ENCODE measurements around the gene FBN2.
"Not testable (repeated sequence)": the region's sequence is repeated elsewhere in the genome, so short reads cannot be mapped to it uniquely, and the experiment has no call there.

FBN2 gene

DNA sequence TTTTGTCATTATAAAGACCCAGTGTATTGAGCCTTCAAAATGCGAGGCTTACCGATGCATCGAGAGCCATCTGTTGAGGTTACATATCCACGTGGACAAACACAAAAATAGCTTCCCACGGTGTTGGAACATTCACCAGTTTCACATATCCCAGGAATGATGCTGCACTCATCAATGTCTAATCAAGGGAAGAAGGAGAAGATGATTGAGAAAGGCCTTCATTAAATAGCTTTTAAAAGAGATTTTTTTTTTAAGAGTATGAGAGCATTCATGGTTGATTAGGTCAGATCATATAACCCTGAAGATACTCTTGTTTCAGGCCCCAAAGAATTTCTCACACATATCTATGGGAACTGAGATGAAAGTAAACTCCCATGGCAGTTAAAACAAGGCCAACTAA is 129.4 kb downstream of the FBN2 start:
- H3K27ac ChIP-seq, result no peak overlapping the region

GRCh38 chr5:128407944-128408343 is 130.1 kb downstream of the FBN2 start:
- no peak for TF ChIP-seq ZFX (IDR thresholded peaks at IDR 0.05)
- TF ChIP-seq, protein P1, sequence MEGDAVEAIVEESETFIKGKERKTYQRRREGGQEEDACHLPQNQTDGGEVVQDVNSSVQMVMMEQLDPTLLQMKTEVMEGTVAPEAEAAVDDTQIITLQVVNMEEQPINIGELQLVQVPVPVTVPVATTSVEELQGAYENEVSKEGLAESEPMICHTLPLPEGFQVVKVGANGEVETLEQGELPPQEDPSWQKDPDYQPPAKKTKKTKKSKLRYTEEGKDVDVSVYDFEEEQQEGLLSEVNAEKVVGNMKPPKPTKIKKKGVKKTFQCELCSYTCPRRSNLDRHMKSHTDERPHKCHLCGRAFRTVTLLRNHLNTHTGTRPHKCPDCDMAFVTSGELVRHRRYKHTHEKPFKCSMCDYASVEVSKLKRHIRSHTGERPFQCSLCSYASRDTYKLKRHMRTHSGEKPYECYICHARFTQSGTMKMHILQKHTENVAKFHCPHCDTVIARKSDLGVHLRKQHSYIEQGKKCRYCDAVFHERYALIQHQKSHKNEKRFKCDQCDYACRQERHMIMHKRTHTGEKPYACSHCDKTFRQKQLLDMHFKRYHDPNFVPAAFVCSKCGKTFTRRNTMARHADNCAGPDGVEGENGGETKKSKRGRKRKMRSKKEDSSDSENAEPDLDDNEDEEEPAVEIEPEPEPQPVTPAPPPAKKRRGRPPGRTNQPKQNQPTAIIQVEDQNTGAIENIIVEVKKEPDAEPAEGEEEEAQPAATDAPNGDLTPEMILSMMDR (conservative IDR thresholded peaks at IDR 0.05), result no peak
- no peak overlapping the region for H3K27ac ChIP-seq

More for the DNA sequence above, 129.4 kb downstream of the FBN2 start:
- no peak for TF ChIP-seq ZFX (IDR thresholded peaks at IDR 0.05)
- TF ChIP-seq, protein P1 (conservative IDR thresholded peaks at IDR 0.05), result no peak

- H3K27ac ChIP-seq, result no peak overlapping the region
- TF ChIP-seq ZFX (IDR thresholded peaks at IDR 0.05), result no peak
- TF ChIP-seq, protein P1 (conservative IDR thresholded peaks at IDR 0.05), result no peak
These were observed 131.2 kb downstream of the FBN2 start for GRCh38 chr5:128406803-128407202.

- TF ChIP-seq, protein P1 (conservative IDR thresholded peaks at IDR 0.05), result no peak
- no peak for TF ChIP-seq ZFX (IDR thresholded peaks at IDR 0.05)
- no peak overlapping the region for H3K27ac ChIP-seq
These were observed 132.9 kb downstream of the FBN2 start for GRCh38 chr5:128405159-128405558.

- TF ChIP-seq, protein P1 (conservative IDR thresholded peaks at IDR 0.05), result no peak
- H3K27ac ChIP-seq, result no peak overlapping the region
These were observed 134.7 kb downstream of the FBN2 start for GRCh38 chr5:128403333-128403732.

DNA sequence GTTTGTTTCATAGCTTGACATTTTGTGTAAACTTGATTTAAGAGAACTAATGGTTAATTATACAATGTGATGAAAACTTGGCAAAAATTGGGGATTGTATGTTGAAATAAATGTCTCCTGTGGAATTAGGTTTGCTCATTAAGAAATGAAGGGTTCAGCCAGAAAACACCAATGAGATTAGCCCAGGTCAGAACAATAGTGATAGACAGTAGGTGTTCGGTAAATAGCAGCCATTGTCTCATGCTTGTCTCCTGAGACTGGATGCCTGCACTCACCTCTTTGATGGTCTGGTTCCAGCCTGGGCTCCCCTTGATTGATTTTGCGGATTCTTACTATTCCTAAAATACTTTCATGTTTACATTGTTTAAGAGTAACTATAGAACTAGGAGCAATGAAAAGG is 135.5 kb downstream of the FBN2 start:
- TF ChIP-seq, protein P1 (conservative IDR thresholded peaks at IDR 0.05), result no peak
- TF ChIP-seq ZFX (IDR thresholded peaks at IDR 0.05), result no peak
- H3K27ac ChIP-seq, result no peak overlapping the region

GRCh38 chr5:128400766-128401165 is 137.3 kb downstream of the FBN2 start:
- H3K27ac ChIP-seq, result not testable (repeated sequence)

DNA sequence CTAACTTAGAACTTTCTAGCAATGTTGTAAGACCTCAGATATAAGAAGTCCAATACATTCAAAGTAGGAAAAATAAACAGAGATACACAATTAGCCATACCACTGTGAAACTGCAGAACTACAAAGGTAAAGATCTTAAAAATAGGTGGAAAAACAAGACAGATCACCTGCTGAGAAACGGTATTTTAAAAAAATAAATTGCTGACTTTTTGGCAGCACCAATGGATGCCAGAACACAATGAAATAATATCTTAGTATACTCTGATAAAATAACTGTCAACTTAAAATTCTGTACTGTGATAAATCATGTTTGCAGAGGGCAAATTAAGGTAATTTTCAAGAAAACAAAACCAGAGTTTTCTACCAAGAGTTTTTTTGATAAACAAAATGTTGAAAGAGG is 138.9 kb downstream of the FBN2 start:
- H3K27ac ChIP-seq, result no peak overlapping the region
- TF ChIP-seq, protein P1 (conservative IDR thresholded peaks at IDR 0.05), result no peak
- no peak for TF ChIP-seq ZFX (IDR thresholded peaks at IDR 0.05)

Measured in C4-2B (cell line).